ENCODE results near the gene KCNK18.

The KCNK18 gene

GRCh38 chr10:117197189-117197588 lies at the start of gene KCNK18:
Gene KCNK18 (plus strand): TSS chr10:117197489. CDS start chr10:117197489, 0 bp downstream.
- no peak within 1 kb of the TSS for H2AFZ ChIP-seq (ENCODE audit: low read depth, low read length)
- no peak for TF ChIP-seq EZH2 (IDR thresholded peaks at IDR 0.05; ENCODE audit: borderline replicate concordance, low read depth, low read length, severe bottlenecking)
- no peak for TF ChIP-seq CTCF (IDR thresholded peaks at IDR 0.05; ENCODE audit: borderline replicate concordance, extremely low read depth, low read length, poor library complexity, severe bottlenecking)
- no peaks in the 10 kb centered on the region for H3K27me3 ChIP-seq (ENCODE audit: insufficient read depth, low read length, poor library complexity)
- no peaks in the 10 kb centered on the region; the same call in 1 of the 2 replicates for H4K20me1 ChIP-seq (ENCODE audit: insufficient read depth, low read length)
- ATAC-seq (ENCODE audit: insufficient read depth, low read depth), result no peak
- no peak within 1 kb of the TSS for H3K4me3 ChIP-seq (ENCODE audit: low read depth in 1 of 2, low read length in 2 of 2)
- no peaks in the 10 kb centered on the region for H3K79me2 ChIP-seq (ENCODE audit: insufficient read depth, low read length)
- H3K36me3 ChIP-seq (ENCODE audit: insufficient read depth, low read length), result no peaks in the 10 kb centered on the region
- H3K4me1 ChIP-seq (ENCODE audit: insufficient read depth, low read length), result no peaks in the 10 kb centered on the region
- no peak within 1 kb of the TSS for H3K27ac ChIP-seq (ENCODE audit: low read length)
- no peak for DNase-seq
- no peak within 1 kb of the TSS for H3K9ac ChIP-seq (ENCODE audit: low read depth, low read length)
- H3K4me2 ChIP-seq (ENCODE audit: insufficient read depth, low read length), result no peak within 1 kb of the TSS
- H3K9me3 ChIP-seq (ENCODE audit: insufficient read depth, low read length, severe bottlenecking), result no peaks in the 10 kb centered on the region

GRCh38 chr10:117148284-117148683 lies 49.0 kb upstream of the KCNK18 start:
- Histone ChIP-seq H3K79me2 (ENCODE audit: insufficient read depth, low read length) (no peaks in the 10 kb centered on the region), H3K36me3 (ENCODE audit: insufficient read depth, low read length) (no peaks in the 10 kb centered on the region), H2AFZ (ENCODE audit: low read depth, low read length) (no peak overlapping the region), H3K4me3 (ENCODE audit: low read depth in 1 of 2, low read length in 2 of 2) (no peak overlapping the region), H3K27me3 (ENCODE audit: insufficient read depth, low read length, poor library complexity) (no peaks in the 10 kb centered on the region), H3K9ac (ENCODE audit: low read depth, low read length) (no peak overlapping the region), H3K9me3 (ENCODE audit: insufficient read depth, low read length, severe bottlenecking) (no peaks in the 10 kb centered on the region), H3K27ac (ENCODE audit: low read length) (no peak overlapping the region), H3K4me1 (ENCODE audit: insufficient read depth, low read length) (no peaks in the 10 kb centered on the region), H4K20me1 (ENCODE audit: insufficient read depth, low read length) (no peaks in the 10 kb centered on the region), H3K4me2 (ENCODE audit: insufficient read depth, low read length) (no peak overlapping the region)
- no peak for DNase-seq
- TF ChIP-seq CTCF (IDR thresholded peaks at IDR 0.05; ENCODE audit: borderline replicate concordance, extremely low read depth, low read length, poor library complexity, severe bottlenecking) (no peak), EZH2 (IDR thresholded peaks at IDR 0.05; ENCODE audit: borderline replicate concordance, low read depth, low read length, severe bottlenecking) (no peak)
- ATAC-seq (ENCODE audit: insufficient read depth, low read depth), result no peak

- ATAC-seq (ENCODE audit: insufficient read depth, low read depth) (no peak), DNase-seq (no peak)
- Histone ChIP-seq H3K27ac (ENCODE audit: low read length) (no peak overlapping the region), H3K36me3 (ENCODE audit: insufficient read depth, low read length) (no peaks in the 10 kb centered on the region), H3K4me2 (ENCODE audit: insufficient read depth, low read length) (no peak overlapping the region), H3K9ac (ENCODE audit: low read depth, low read length) (no peak overlapping the region), H4K20me1 (ENCODE audit: insufficient read depth, low read length) (no peaks in the 10 kb centered on the region), H3K4me3 (ENCODE audit: low read depth in 1 of 2, low read length in 2 of 2) (no peak overlapping the region), H3K9me3 (ENCODE audit: insufficient read depth, low read length, severe bottlenecking) (no peaks in the 10 kb centered on the region), H3K27me3 (ENCODE audit: insufficient read depth, low read length, poor library complexity) (no peaks in the 10 kb centered on the region), H2AFZ (ENCODE audit: low read depth, low read length) (no peak overlapping the region), H3K4me1 (ENCODE audit: insufficient read depth, low read length) (no peaks in the 10 kb centered on the region), H3K79me2 (ENCODE audit: insufficient read depth, low read length) (no peaks in the 10 kb centered on the region)
- TF ChIP-seq CTCF (IDR thresholded peaks at IDR 0.05; ENCODE audit: borderline replicate concordance, extremely low read depth, low read length, poor library complexity, severe bottlenecking) (no peak), EZH2 (IDR thresholded peaks at IDR 0.05; ENCODE audit: borderline replicate concordance, low read depth, low read length, severe bottlenecking) (no peak)
Measured at GRCh38 chr10:117152668-117153067, 44.6 kb upstream of the KCNK18 start.

- H3K36me3 ChIP-seq (ENCODE audit: insufficient read depth, low read length), result no peaks in the 10 kb centered on the region
- H3K27me3 ChIP-seq (ENCODE audit: insufficient read depth, low read length, poor library complexity), result peaks cover 23% of the 10 kb centered on the region
- no peak overlapping the region for H3K9ac ChIP-seq (ENCODE audit: low read depth, low read length)
- H3K79me2 ChIP-seq (ENCODE audit: insufficient read depth, low read length), result no peaks in the 10 kb centered on the region
- TF ChIP-seq CTCF (IDR thresholded peaks at IDR 0.05; ENCODE audit: borderline replicate concordance, extremely low read depth, low read length, poor library complexity, severe bottlenecking) (no peak), EZH2 (IDR thresholded peaks at IDR 0.05; ENCODE audit: borderline replicate concordance, low read depth, low read length, severe bottlenecking) (no peak)
- no peak overlapping the region for H3K27ac ChIP-seq (ENCODE audit: low read length)
- ATAC-seq (ENCODE audit: insufficient read depth, low read depth), result no peak
- H3K9me3 ChIP-seq (ENCODE audit: insufficient read depth, low read length, severe bottlenecking), result no peaks in the 10 kb centered on the region
- no peak overlapping the region for H3K4me2 ChIP-seq (ENCODE audit: insufficient read depth, low read length)
- H3K4me3 ChIP-seq (ENCODE audit: low read depth in 1 of 2, low read length in 2 of 2), result no peak overlapping the region
- no peaks in the 10 kb centered on the region for H4K20me1 ChIP-seq (ENCODE audit: insufficient read depth, low read length)
- DNase-seq, result no peak
- no peaks in the 10 kb centered on the region for H3K4me1 ChIP-seq (ENCODE audit: insufficient read depth, low read length)
- H2AFZ ChIP-seq (ENCODE audit: low read depth, low read length), result no peak overlapping the region
Measured at GRCh38 chr10:117158297-117158696, 39.0 kb upstream of the KCNK18 start.
